GM20431 (cell line): ENCODE data around the gene KIFC3.
"Not testable (repeated sequence)": the region's sequence is repeated elsewhere in the genome, so short reads cannot be mapped to it uniquely, and the experiment has no call there.

Source experiments
- in situ Hi-C: fragments of 300-500 bp; cut with MseI, MboI; formaldehyde crosslinking; loops from one replicate; pipeline ENCODE4 v1.15.0; 2020; ENCODE audit warnings: low sequenced_read_pairs; ENCODE audit not compliant: unreplicated experiment

KIFC3 gene

DNA sequence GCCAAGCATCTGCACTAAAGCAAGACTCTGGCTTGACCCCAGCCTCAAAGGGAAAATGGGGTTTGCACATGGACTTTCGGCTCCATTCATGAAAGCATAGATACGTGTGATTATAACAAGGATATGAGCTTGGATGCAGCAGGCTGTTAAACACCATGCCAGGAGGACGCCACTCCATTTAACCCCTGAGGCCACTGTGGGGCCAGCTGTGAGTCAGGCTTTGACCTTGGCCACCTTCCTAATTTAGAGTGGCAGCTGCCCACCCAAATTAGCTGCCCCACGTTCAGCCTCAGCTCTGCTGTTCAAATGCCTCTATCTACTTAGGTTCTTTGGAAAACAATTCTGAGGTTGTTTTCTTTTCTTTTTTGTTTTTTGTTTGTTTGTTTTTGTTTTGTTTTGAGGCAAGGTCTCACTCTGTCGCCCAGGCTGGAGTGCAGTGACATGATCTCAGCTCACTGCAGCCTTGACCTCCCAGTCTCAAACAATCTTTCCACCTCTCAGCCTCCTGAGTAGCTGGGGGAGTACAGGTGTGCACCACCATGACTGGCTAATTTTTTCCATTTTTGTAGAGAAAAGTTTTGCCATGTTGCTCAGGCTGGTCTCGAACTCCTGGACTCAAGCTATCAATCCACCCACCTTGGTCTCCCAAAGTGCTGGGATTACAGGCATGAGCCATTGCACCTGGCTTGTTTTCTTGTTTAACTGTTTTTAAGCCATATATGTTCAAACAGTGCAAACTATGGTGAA lies 23.2 kb upstream of the KIFC3 start:
- in situ Hi-C loops = no loop called here

- in situ Hi-C loops = no loop called here
Measured at GRCh38 chr16:57824888-57825287, 22.6 kb upstream of the KIFC3 start.

DNA sequence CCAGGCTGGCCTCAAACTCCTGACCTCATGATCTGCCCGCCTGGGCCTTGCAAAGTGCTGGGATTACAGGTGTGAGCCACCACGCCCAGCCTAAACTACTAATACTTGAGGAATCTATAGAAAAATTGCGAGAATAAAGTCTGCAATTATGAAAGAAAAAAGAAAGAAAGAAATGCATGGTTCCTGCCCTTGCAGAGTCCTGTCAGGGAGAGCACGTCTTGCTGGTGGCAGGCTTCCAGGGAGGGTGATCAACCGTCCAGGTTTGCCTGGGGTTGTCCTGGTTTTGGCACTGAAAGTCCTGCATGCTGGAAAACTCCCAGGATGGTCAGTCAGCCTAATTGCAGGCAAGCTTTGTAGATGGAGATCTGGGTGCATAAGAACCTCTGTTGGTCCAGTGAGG lies 21.5 kb upstream of the KIFC3 start:
- in situ Hi-C loops = no loop called here

DNA sequence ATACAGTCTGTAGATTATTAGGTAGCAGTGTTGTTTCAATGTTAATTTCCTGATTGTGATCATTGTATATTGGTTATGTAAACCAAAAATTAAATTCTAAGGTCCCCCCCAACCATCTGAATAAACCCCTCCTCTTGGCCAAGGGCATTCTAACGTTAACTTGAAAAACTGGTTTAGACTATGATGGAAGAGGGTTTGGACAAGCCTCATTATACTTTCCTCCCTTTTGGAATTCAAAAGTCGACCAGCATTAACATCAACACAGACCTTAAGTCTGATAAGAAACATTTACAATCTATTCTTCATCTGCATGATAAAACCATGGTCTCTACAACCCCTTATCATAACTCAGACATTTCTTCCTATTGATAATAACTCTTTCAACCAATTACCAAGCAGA lies 20.6 kb upstream of the KIFC3 start:
- in situ Hi-C loops = no loop called here

DNA sequence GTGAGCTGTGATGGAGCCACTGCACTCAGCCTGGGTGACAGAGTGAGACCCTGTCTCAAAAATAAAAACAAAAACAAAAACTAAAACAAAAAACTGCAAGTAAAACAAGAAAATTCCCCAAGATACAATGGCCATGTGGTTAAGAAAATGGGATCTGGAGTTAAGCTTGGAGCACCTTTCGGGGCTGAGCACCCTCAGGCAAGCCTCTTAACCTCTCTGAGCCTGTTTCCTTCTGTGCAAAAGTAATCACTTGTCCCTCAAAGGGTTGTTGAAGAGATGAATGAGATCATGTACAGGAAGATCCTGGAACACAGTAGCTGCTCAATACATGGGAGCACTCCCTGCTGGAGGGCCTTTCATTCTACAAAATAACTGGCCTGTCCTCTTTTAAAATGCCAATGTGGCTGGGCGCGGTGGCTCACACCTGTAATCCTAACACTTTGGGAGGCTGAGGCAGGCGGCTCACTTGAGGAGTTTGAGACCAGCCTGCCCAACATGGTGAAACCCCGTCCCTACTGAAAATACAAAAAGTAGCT lies 19.8 kb upstream of the KIFC3 start:
- in situ Hi-C loops = no loop called here

DNA sequence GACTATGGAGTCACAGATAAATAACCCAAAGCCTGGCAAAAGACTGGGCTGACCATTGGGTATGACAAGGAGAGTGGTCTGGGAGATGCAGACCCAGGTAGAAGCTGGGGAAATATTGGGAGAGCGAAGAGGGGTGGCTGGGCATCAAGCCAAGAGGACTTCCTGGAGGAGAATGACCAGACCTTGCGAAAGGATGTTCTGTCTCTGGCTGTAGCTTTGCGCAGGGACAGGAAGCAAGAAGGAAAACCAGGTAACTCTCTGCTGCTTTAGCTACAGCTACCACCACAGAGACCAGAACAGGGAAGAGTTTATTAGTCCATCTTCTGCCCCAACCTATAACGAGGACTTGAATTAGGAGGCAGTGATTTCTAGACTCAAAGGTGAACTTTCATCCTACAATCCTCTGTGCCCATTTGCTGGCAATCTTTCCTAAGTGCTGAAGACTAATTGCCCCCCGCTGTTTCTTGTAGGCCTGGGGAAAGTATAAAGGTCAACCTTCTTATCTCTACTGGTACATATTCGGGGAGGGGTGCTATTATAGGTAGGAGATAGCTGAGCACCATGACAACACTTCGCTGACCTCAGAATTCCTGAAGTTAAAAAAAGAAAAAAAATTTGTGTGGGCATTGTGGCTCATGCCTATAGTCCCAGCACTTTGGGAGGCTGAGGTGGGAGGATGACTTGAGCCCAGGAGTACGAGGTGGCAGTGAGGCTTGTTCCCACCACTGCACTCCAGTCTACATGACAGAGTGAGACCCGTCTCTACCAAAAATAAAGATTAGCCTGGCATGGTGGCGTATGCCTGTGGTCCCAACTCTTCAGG lies 19.1 kb upstream of the KIFC3 start:
- in situ Hi-C loops = no loop called here

- in situ Hi-C loops = no loop called here
Measured at GRCh38 chr16:57818377-57819064, 16.2 kb upstream of the KIFC3 start.

DNA sequence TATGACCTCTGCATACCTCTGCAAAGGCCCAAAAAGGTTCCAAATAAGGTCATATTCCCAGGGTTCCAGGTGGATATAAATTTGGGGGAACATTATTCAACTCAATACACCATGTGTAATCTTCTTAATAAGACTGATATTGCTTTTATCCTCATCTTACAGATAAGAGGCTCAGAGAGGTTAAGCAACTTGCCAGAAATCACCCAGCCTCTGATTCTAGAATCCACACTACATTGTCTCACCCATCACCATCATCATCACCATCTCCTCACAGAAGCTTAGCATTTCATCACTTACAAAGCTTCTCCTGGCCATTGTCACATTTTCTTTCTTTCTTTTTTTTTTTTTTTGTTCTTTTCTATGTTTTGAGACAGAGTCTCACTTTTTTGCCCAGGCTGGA lies 15.4 kb upstream of the KIFC3 start:
- in situ Hi-C loops = no loop called here

DNA sequence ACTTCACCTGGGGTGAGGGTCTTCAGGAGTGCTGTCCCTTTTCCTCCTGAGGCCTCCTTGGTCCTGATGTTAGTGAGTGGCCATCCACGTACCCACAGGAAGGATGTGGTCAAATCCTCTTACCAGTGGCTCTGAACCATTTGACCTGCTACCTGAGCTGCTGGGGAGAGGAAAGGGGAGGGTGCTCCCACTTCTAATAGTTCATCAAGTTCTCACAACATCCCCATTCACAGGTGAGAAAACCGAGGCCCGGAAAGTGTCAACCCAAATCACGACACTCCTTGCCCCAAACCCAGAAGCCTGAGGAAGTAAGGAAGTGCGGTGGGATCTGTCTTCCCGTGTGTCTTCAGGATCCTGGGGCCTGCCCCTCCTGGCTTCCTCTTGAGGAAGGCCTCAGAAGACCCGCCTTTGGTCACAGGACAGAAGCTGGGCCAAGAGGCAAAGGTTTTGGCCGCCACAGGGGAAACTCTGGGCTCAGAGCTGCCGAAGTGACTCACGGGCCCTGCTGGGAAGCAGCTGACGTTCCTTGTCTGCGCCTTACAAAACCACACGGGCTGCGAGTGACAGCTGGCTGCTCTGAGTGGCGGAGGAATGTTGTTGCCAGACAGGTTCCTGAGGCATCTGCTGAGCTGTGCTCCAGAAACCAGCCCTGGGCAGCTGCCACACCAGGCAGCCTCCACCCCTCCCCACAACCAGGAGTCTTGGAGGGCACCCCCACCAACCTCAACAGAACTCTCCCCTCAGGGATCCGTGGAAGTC lies 13.9 kb upstream of the KIFC3 start:
- in situ Hi-C loops = no loop called here

DNA sequence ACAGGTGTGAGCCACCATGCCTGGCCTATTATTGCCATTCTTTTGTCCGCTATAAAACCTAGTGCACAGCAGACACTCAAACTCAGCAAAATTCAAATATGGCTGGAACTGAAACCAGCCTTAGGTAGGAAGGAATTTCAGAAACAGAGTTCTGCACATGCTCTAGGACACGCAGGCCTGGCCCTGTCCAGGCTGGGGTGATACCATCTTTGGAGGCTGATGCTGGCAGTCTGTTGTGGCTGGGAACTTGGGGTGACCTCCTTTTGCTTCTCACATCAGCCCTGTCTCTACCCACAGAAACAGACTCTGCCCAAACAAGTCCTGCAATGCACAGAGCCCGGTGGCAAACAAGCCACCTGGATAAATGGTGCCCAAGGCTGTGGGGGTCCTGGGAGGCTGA lies 12.6 kb upstream of the KIFC3 start:
- in situ Hi-C loops = no loop called here

- in situ Hi-C loops = no loop called here
Measured at GRCh38 chr16:57813466-57813865, 11.2 kb upstream of the KIFC3 start.

GRCh38 chr16:57811340-57811739 lies 9.0 kb upstream of the KIFC3 start:
- in situ Hi-C loops = not testable (repeated sequence)

DNA sequence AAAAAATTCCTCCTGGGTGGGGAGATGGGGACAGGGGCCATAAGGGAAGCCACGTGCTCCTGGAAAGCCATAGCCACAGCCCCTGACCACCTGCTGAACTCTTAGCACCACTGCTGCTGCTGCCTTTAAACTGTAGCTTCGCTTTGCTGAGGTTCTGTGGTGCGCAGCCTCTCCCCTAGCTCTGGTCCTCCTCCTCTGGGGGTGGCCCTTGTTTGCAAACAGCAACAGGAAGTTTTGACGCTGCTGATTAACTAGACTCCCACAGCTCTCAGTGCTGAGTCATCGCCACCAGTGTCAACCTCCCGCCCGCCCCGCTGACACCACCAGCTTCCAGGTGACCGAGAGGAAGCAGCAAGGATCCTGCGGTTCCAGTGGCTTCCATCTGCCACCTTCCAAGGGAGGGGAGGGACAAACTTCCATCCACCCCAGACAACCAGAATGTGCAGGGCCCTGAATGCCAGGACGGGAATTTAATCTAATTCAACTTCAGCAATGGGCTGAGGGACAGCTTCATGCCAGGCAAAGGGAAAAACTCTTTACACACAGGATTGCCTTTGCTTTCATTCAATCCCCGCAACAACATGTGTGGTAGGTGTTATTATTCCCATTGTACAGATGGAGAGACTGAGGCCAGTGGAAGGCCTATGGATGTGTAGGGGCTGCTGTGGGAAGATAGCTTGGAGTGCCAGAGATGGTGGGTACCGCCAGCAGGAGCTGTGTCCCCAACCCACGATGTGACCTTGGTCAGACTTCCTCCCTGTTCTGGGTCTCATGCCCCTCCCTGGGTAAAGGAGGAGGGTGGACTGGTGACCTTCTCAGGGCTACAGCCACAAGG lies 8.1 kb upstream of the KIFC3 start:
- in situ Hi-C loops = no loop called here

GRCh38 chr16:57809276-57810196 lies 7.2 kb upstream of the KIFC3 start:
- in situ Hi-C loops = no loop called here

DNA sequence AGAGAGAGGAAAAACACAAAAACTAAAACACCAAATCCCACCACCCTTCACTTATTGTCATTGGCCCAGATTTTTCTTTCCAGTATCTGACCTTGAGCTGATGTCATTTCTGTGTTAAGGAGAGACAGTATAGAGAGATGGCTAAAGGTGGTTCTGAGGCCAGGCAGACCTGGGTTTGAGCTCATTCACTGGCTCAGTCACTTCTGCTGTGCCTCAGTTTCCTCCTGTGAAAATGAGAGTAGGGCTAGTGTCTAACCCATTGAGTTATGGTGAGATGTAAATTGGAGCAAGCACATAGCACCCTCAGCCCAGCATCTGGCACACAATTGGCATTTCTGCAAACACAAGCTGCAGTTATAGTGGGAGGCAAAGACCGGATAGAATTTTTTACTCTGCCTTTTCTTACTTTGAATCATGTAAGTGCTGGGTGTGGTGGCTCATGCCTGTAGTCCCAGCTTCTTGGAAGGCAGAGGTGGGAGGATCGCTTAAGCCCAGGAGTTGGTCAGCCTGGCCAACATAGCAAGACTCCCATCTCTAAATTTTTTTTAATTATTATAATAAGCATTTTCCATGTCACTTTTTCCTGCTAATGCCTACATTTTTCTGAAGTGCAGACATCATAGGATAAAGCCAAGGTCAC lies 6.4 kb upstream of the KIFC3 start:
- in situ Hi-C loops = no loop called here

DNA sequence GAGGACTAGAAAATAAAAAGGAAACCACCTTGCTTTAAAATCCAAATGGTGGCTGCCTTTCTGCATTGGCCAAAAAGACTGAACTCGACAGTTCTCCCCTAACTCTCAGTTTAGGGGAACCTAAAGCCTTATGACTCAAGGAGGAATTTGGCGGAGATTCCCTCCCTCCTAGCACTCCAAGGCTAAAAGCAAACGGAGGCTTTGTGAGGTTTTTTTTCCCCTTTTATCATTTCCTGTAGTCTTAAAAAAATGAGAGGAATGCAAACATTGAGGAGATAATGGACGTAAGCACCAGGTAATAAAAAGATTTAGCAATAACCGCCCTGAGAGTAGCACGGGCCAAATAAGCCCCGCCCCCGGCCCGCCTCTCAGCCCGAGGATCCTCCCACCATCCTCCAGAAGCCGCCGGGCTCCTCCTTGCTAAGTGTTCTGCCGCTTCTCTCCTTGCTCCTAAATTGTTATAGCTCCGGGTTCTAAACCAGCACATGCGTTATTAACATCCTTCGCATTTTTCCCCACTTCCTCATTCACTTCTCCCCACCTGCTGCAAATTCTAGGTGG lies 5.8 kb upstream of the KIFC3 start:
- in situ Hi-C loops = no loop called here

- in situ Hi-C loops = no loop called here
Measured at GRCh38 chr16:57807252-57807967, 5.1 kb upstream of the KIFC3 start.
